SK-MEL-5 (cell line): ENCODE measurements around the gene INPP5A. TPM values are rescaled to one million over a fixed set of nuclear protein-coding genes. Genes with fewer than 3 reads are reported as not detected.

Experiments
- DNase-seq: peaks from one replicate; pipeline ENCODE4 v3.0.0-alpha.2; 2016; ENCODE audit warnings: low read depth, low spot score
- in situ Hi-C: cut with HindIII; loops from 2 replicates; pipeline ENCODE4 v1.10.0; 2016; ENCODE audit warnings: low sequenced_read_pairs, high pct_unique_total_duplicates, low pct_unique_long_range_greater_than_20kb
- total RNA-seq: library from RNA; depleted of rRNA; stranded (reverse); fragments of >200 nt; shearing (Covaris generic); gene quantifications from 2 replicates; pipeline ENCODE4 v1.2.3, GENCODE V29; 2014

The INPP5A gene
- total RNA-seq, 1 experiment from 2014 or later, result 11.1 TPM

- in situ Hi-C loops, result no loop called here
These were observed 22.6 kb upstream of the INPP5A start for GRCh38 chr10:132514821-132515520.

GRCh38 chr10:132515811-132516726, 21.5 kb upstream of the INPP5A start:
- DNase-seq, result no peak
- in situ Hi-C loops, result no loop called here

More at GRCh38 chr10:132514821-132515520, 22.6 kb upstream of the INPP5A start:
- no peak for DNase-seq

DNA sequence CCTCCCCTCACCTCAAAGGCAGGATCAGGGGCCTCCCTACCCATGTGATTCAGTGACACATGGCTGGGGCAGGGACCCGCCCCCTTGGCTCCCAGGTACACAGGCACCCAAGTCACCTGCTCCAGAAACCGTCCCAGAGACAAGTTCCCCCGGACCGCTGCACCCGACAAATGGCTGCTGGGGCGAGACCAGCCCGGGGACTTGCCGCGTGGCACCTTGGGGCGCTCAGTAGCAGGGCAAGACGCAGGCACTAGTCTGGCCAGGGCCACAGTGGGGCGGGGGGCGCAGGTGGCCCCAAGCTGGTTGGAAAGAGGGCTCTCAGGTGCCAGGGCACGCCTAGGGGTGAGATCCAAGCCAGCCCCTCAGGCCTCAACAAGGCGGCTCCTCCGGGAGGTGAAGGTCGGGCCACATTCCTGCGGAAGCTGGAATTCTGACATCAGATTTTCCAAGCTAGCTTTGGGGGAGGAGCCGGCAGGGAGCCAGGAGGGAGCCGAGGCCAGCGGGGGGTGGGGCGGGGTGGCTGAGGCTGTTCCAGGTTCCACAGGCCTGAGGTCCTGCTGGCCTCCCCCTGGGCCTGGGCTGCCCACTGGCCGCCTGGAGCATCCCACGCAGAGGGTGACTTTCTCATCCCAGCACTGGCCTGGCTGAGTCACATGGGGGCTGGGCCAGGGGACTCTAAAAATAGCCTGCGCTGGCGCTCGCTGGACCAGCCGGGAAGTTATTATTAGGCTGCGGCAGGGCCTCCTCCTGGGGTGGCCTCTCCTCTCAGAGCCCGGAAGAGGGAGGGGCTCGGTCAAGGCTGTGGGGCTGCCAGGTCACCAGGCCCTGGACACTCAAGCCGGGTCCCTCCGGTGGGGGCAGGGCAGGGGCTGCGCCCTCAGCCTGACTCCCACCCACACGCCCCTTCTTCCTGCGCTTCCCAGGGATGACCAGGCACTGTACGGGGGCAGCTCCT, 20.5 kb upstream of the INPP5A start:
- DNase-seq, result peak; percentile 41
- in situ Hi-C loops, result no loop called here

DNA sequence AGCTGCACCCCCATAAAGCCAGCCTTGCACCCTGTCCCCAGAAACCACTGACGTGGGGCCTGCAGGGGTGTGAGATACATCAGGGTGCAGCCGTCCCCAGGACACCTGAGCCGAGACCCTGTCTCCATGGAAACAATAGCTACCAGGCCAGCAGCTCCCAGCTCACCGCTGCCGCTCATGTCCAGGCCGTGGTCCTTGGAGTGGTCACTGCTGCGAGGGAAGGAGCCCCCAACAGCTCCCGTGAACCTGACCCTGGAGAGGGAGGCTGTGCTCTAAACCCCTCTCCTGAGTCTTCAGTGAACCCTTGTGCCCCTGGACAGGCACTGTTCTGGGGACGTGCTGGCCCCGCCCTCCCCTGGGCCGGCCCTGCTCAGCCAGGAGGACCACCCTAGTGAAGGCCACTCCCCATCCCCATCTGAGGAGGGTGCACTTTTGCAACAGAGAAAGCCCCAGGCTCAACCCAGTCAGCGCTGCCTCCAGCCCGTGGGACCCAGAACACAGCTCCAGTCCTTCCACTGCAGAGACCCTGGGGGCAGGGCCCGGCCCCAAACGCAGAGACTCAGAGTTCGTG, 19.6 kb upstream of the INPP5A start:
- no peak for DNase-seq
- in situ Hi-C loops, result no loop called here

- in situ Hi-C loops, result no loop called here
- DNase-seq, result no peak
These were observed 18.8 kb upstream of the INPP5A start for GRCh38 chr10:132518572-132519381.

- DNase-seq, result no peak
- in situ Hi-C loops, result no loop called here
These were observed 18.0 kb upstream of the INPP5A start for GRCh38 chr10:132519382-132520176.

DNA sequence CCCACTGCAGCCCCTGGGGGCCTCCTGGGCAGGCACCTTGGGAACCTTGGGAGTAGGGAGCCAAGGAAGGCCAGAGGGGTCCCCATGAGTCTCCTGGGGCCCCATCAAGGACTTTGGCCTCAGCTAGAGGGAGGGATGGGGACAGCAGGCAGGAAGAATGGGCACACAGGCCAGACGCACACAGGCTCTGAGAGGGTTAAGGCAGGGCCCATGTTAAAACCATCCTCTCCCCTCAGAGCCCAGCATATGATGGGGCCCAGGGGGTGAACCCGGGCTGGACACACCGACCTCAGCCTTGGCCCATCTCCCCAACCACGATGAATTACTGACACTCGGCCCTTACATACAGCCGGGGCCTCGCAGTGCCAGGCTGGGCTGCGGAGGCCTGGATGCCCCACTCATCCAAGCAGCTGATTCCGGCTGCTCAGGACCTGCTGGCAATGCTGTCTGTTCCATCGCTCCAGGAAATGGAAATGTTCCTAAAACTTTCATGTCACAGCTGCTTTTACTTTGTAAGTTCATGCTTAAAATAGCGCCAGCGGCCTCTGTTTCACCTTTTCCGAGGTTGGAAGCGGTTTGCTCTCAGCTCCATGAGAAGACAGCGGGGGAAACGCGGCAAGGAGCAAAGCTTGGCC, 17.3 kb upstream of the INPP5A start:
- no peak for DNase-seq
- in situ Hi-C loops, result no loop called here

DNA sequence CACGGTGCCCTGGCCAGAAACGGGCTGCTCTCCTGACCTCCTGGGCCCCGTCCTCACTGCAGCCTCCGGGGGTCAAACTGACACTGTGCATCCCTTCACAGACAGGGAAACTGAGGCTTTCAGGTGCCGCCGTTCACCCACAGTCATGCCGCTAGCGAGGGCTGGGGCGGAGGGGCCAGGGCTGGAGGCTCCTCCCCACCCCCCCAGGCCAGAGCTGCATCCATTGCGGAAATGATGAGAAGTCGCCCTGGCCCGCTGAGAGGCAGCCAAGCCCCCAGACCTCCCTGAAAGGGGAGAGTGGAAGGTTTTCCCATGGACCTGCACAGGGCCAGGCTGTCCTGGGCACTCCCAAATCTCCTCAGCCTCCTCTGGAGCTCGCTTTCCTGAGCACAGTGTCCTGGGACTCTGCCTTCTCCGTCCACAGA, 16.5 kb upstream of the INPP5A start:
- DNase-seq, result no peak
- in situ Hi-C loops, result no loop called here

GRCh38 chr10:132521466-132522102, 16.0 kb upstream of the INPP5A start:
- no peak for DNase-seq
- in situ Hi-C loops, result no loop called here

- no peak for DNase-seq
- in situ Hi-C loops, result no loop called here
These were observed 14.8 kb upstream of the INPP5A start for GRCh38 chr10:132522521-132523411.

DNA sequence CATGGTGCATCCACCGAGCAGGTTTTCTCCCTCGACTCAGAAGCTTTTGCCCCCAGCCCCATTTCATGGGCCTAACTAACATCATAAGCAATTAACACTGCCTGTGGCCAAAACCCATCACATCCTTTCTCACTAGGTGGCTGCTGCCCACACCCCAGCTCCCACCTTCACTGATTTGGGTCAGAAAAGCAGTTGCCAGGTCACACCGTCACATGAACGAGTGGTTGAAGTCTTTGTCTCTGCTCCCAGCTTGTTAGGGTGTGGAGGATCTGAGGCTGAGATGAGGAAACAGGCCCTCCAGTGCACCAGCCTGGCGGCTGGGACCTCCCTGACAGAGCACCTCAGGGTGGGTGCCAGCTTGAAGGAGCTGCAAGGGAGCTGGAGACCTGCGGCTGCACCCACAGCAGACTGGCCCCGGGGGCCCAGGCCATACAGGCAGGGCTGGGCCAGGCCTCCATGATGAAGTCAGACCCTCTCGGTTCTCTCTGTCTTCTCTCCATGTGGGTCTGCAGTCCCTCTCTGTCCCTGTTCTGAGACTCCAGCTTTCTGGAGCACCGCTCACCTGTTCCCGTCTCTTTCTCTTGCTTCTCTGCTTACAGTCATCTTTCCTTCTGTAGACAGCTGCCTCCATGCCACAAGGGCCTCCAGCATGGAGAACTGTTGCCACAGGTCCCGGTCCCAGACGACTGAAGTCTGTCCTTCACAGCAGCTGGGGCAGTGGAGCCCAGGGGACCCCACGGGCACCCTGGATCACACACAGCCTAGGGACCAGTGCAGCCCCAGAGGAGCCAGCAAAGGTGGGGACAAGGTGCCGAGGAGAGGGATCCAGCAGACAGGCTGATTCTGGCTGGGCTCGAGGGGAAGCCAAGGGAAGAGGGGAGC, 13.8 kb upstream of the INPP5A start:
- in situ Hi-C loops, result no loop called here
- DNase-seq, result no peak

DNA sequence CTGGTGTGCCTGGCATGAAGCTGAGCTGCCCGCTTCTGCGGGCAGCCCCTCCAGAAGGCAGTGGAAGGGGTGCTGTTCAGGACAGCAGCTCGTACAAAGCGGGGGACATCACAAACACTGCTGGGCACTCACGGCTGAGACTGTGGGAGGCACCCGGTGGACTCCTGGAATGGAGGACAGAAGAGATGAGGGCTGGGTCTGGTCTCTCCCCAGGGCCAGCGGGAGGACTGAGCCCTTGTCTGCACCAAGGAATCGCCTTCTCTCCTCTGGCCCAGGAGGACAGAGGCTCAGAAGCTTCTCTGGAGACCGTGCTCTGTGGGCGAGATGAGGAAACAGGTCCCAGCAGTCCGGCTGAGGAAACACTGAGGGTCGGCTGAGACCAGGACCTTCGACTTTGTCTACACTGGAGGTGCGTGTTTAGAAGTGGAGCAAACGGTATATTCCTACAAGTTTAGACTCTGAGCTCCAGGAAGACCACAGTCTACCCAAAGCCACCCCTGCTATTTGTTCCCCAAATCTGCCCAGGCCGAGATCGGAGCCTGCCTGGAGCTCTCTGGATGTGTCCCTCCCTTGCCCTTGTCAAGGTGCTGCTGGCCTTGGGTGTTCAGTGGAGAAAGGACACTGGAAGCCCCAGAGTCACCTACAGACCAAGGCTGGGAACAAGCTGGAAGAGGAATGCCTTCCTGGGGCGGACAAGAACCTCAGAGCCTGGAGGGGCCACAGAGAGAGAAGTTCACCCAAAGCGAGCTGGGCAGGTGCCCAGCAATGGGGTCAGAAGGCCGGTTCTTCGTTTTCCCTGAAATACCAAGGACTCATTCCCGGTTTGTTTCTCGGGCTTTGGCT, 12.9 kb upstream of the INPP5A start:
- in situ Hi-C loops, result no loop called here
- DNase-seq, result no peak

DNA sequence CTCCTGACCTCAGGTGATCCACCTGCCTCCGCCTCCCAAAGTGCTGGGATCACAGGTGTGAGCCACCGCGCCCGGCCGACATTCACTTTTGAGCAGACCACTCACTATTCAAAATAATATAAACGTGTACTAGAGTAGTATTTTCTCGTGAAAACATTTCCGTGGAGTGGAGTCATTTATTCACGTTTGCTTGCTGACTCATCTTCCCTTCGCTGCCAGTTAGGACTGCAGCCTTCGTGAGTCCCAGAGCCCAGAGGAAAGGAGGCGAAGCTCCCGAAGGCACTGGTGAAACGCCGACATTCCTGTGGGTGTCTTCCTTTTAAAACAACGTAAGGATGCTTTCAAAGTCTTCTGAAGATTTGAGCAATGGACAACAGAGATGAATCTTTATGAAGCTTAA, 10.9 kb upstream of the INPP5A start:
- in situ Hi-C loops, result no loop called here
- no peak for DNase-seq
